Thoracic aorta endothelial cell (primary cell): ENCODE measurements around the gene NXN. TPM values are rescaled to one million over a fixed set of nuclear protein-coding genes. Genes with fewer than 3 reads are reported as not detected.

ENCODE experiments used
- small RNA-seq: library from RNA; depleted of rRNA; stranded (forward); fragments of <200 nt; gene quantifications from one replicate; pipeline ENCODE3, GENCODE V24; 2012
- total RNA-seq: library from RNA; depleted of rRNA; stranded (reverse); fragments of >200 nt; gene quantifications from 2 replicates; pipeline ENCODE4 v1.2.3, GENCODE V29; 2012

The NXN gene
- 33.6 and 45.7 TPM in 2 replicates for total RNA-seq

DNA sequence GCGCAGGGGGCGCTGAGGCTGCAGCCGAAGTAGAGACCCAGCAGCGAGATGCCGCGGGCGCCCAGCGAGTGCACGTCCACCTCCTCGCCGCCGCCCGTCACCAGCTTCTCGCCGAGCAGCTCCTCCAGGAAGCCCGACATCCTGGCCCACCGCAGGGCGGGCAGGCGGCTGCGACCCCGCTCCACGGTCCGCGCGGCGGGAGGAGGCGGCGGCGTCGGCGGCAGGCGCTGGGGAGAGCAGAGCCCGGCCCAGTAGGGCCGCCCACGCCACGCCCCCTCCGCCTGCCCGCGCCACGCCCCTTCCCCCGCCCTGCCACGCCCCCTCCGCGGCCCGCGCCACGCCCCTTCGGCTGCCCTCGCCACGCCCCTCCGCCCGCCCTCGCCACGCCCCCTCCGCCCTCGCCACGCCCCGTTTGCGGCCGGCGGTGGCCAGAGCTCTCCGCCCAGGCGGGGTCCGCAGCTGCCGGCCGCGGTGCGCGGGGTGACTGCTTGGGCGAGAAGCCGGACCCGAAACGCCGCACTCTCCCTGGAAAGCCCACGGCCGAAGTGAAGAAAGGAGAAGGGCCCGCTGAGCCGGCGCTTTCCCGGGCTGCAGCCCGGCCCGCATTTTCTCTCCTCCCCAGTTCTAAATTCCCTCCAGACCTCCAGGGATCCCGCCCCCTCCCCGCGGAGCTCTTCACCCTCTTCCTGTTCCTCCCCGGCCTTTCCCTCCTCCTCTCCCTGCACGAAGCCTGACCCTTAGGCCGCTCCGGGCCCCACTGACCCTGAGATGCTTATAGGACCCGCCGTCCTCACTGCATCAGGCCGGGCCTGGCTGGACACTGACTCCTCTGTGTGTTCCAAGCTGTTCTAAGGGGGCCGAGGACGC lies at the start of gene NXN:
TSS of gene NXN (minus strand) at position 238 of the 867 bp plus-strand sequence.

DNA sequence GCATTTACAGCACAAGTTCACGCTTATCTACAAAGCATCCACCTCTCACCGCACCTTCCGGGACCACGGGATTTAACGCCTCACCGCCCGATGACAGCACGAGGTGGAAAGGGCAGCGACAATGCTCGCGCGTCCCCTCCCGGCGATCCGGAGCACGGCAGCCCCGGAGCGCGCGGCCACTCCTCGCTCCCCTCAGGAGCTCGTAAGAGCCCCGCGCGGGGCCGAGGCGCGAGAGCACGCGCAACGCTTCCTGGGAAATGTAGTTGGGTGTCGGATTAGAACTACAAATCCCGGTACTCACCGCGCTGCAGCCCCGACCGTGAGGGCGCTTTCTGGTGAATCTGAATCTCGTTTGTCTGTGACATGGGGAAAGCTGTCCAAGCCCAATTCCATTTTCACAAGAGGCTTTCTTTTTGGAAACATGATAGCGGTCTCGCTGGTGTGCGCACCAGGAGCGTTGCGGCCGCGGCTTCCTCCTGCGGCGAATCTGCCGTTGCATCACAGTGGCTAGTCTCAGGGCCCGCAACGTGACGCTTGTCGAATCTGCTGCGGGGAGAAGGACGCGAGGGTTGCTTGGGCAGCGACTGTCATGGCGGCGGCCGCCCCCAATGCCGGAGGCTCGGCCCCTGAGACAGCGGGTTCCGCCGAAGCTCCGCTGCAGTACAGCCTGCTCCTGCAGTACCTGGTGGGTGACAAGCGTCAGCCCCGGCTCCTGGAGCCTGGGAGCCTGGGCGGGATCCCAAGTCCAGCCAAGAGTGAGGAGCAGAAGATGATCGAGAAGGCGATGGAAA lies 17.2 kb upstream of the NXN start, which contains the start of gene TIMM22:
TSS of gene TIMM22 (plus strand) at position 576 of the 791 bp plus-strand sequence. CDS start at position 590, 14 bp downstream.

DNA sequence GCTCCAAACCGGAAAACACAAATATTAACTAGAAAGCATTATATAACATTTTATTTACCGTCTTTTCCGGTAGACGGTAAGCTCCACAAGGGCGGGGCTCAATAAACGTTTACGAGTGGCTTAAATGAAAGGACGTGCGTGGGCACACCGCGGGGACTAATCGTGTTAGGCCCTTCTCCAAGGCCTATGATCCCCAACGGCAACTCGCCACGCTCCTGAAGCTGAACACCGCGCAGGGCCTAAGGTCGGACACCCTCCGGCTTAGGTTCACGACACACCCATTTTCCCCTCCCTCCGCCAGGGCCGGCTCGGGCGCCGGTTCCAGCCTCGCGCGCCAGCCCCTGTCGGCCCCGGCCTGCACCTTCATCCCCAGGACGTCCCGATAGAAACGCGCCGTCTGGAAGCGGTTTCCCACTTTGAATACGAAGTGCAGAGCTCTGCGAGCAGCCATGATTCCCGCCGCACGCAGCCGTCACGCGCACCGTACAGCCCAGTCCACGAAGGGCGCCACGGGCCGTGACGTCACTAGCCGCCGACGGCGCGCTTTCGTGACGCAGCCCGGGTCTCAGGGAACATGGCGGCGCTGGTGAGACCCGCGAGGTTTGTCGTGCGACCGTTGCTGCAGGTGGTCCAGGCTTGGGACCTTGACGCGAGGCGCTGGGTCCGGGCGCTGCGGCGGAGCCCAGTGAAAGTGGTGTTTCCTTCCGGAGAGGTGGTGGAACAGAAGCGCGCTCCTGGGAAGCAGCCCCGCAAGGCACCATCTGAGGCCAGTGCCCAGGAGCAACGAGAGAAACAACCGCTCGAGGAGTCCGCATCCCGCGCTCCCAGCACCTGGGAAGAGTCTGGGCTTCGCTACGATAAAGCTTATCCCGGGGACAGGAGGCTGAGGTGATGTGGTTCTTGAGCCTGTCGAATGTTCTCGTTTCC lies 197.5 kb downstream of the NXN start, which contains the start of the genes GLOD4 and MRM3:
TSS of gene GLOD4 (minus strand) at position 476 of the 927 bp plus-strand sequence. CDS start at position 451, 25 bp downstream.
TSS of gene MRM3 (plus strand) at position 549 of the 927 bp plus-strand sequence. CDS start at position 575, 26 bp downstream.

DNA sequence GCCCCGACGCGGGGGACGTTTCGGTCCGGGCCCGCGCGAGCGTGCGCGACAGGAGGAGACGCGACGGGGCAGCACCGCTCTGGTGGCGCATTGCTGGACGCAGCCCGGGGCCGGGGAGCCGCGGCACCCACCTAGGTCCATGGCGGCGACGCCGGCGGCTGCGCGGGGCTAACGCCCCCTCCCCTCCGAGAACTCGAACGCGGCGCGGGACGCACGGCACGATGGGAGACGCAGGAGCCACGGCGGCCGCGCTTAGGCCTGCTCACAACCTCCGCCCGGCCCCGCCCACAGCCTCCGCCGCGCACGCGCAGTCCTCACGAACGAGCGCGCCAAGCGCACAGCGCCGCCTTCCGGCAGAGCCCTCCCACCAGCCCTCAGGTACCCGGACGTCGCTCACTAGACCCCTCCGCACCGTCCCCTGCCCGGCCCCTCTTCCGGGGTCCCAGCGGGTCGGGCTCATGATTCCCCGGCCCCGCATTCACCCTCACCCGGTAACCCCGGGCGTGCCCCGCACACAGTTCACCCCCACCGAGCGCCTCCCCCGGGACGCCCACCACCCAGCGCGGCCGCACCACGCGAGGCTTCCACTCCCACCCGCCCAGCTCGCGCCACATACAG lies 227.5 kb downstream of the NXN start, which contains the start of gene GEMIN4:
TSS of gene GEMIN4 (minus strand) at position 263 of the 618 bp plus-strand sequence. CDS start at position 141, 122 bp downstream.

Small RNA genes lying within 50 kb of the gene (small RNA-seq; reads per million reads assigned to genes)
- gene MIR3183 = not detected

Other genes with a start within 250 kb of the NXN start
- gene TLCD3A, start 247.2 kb downstream of the NXN start, total RNA-seq = 19.8 and 20.2 TPM in 2 replicates
- 23.7 and 30.3 TPM in 2 replicates for gene GEMIN4, start 227.5 kb downstream of the NXN start, total RNA-seq
- 56.4 and 59.3 TPM in 2 replicates for gene GLOD4, start 197.5 kb downstream of the NXN start, total RNA-seq
- 26.8 and 32.3 TPM in 2 replicates for gene MRM3, start 197.4 kb downstream of the NXN start, total RNA-seq
- 20.4 and 24.1 TPM in 2 replicates for gene TIMM22, start 17.4 kb upstream of the NXN start, total RNA-seq
- gene ABR, start 200.2 kb upstream of the NXN start, total RNA-seq = 74.3 and 82.0 TPM in 2 replicates